ENCODE results near the gene TMEM181. TPM values are rescaled to one million over a fixed set of nuclear protein-coding genes. Genes with fewer than 3 reads are reported as not detected.
"Not testable (repeated sequence)": the region's sequence is repeated elsewhere in the genome, so short reads cannot be mapped to it uniquely, and the experiment has no call there.

Gene TMEM181
- total RNA-seq, 1 experiment from 2014 or later, result 72.9 TPM

GRCh38 chr6:158573542-158573931, 13.6 kb downstream of the TMEM181 start:
- in situ Hi-C loops (cut with HindIII; ENCODE audit: low pct_unique_long_range_greater_than_20kb, low sequenced_read_pairs), result no loop called here
- no peak for DNase-seq (ENCODE audit: low read depth, low spot score)

GRCh38 chr6:158574800-158575199, 14.9 kb downstream of the TMEM181 start:
- no peak for DNase-seq (ENCODE audit: low read depth, low spot score)
- in situ Hi-C loops (cut with HindIII; ENCODE audit: low pct_unique_long_range_greater_than_20kb, low sequenced_read_pairs), result no loop called here

- in situ Hi-C loops (cut with HindIII; ENCODE audit: low pct_unique_long_range_greater_than_20kb, low sequenced_read_pairs), result no loop called here
- DNase-seq (ENCODE audit: low read depth, low spot score), result no peak
Observed at GRCh38 chr6:158575550-158575949, 15.7 kb downstream of the TMEM181 start.

- in situ Hi-C loops (cut with HindIII; ENCODE audit: low pct_unique_long_range_greater_than_20kb, low sequenced_read_pairs), result no loop called here
- peak; percentile 96 for DNase-seq (ENCODE audit: low read depth, low spot score)
Observed at GRCh38 chr6:158584236-158584651, 24.4 kb downstream of the TMEM181 start.

- DNase-seq (ENCODE audit: low read depth, low spot score), result no peak
- in situ Hi-C loops (cut with HindIII; ENCODE audit: low pct_unique_long_range_greater_than_20kb, low sequenced_read_pairs), result no loop called here
Observed at GRCh38 chr6:158586652-158587051, 26.8 kb downstream of the TMEM181 start.

GRCh38 chr6:158589366-158589765, 29.5 kb downstream of the TMEM181 start:
- in situ Hi-C loops (cut with HindIII; ENCODE audit: low pct_unique_long_range_greater_than_20kb, low sequenced_read_pairs), result no loop called here

GRCh38 chr6:158591134-158591809, 31.4 kb downstream of the TMEM181 start:
- in situ Hi-C loops (cut with HindIII; ENCODE audit: low pct_unique_long_range_greater_than_20kb, low sequenced_read_pairs), result no loop called here
- no peak for DNase-seq (ENCODE audit: low read depth, low spot score)

More at GRCh38 chr6:158589366-158589765, 29.5 kb downstream of the TMEM181 start:
- no peak for DNase-seq (ENCODE audit: low read depth, low spot score)

GRCh38 chr6:158591810-158592209, 31.9 kb downstream of the TMEM181 start:
- in situ Hi-C loops (cut with HindIII; ENCODE audit: low pct_unique_long_range_greater_than_20kb, low sequenced_read_pairs), result no loop called here
- no peak for DNase-seq (ENCODE audit: low read depth, low spot score)

GRCh38 chr6:158593670-158594069, 33.8 kb downstream of the TMEM181 start:
- DNase-seq (ENCODE audit: low read depth, low spot score), result no peak
- in situ Hi-C loops (cut with HindIII; ENCODE audit: low pct_unique_long_range_greater_than_20kb, low sequenced_read_pairs), result no loop called here

GRCh38 chr6:158595223-158595622, 35.3 kb downstream of the TMEM181 start:
- DNase-seq (ENCODE audit: low read depth, low spot score), result peak; percentile 31
- in situ Hi-C loops (cut with HindIII; ENCODE audit: low pct_unique_long_range_greater_than_20kb, low sequenced_read_pairs), result no loop called here

GRCh38 chr6:158596861-158597260, 37.0 kb downstream of the TMEM181 start:
- in situ Hi-C loops (cut with HindIII; ENCODE audit: low pct_unique_long_range_greater_than_20kb, low sequenced_read_pairs), result no loop called here
- no peak for DNase-seq (ENCODE audit: low read depth, low spot score)

GRCh38 chr6:158597565-158597964, 37.7 kb downstream of the TMEM181 start:
- in situ Hi-C loops (cut with HindIII; ENCODE audit: low pct_unique_long_range_greater_than_20kb, low sequenced_read_pairs), result no loop called here
- DNase-seq (ENCODE audit: low read depth, low spot score), result no peak

GRCh38 chr6:158599635-158600034, 39.7 kb downstream of the TMEM181 start:
- in situ Hi-C loops (cut with HindIII; ENCODE audit: low pct_unique_long_range_greater_than_20kb, low sequenced_read_pairs), result no loop called here

GRCh38 chr6:158603261-158604047, 43.6 kb downstream of the TMEM181 start:
- DNase-seq (ENCODE audit: low read depth, low spot score), result no peak
- in situ Hi-C loops (cut with HindIII; ENCODE audit: low pct_unique_long_range_greater_than_20kb, low sequenced_read_pairs), result no loop called here

More at GRCh38 chr6:158599635-158600034, 39.7 kb downstream of the TMEM181 start:
- DNase-seq (ENCODE audit: low read depth, low spot score), result no peak

GRCh38 chr6:158604048-158604406, 44.1 kb downstream of the TMEM181 start:
- DNase-seq (ENCODE audit: low read depth, low spot score), result no peak
- in situ Hi-C loops (cut with HindIII; ENCODE audit: low pct_unique_long_range_greater_than_20kb, low sequenced_read_pairs), result no loop called here

GRCh38 chr6:158605266-158605878, 45.5 kb downstream of the TMEM181 start:
- in situ Hi-C loops (cut with HindIII; ENCODE audit: low pct_unique_long_range_greater_than_20kb, low sequenced_read_pairs), result no loop called here
- peak; percentile 87 for DNase-seq (ENCODE audit: low read depth, low spot score)

GRCh38 chr6:158606011-158606410, 46.1 kb downstream of the TMEM181 start:
- DNase-seq (ENCODE audit: low read depth, low spot score); in situ Hi-C loops (cut with HindIII; ENCODE audit: low pct_unique_long_range_greater_than_20kb, low sequenced_read_pairs): not testable (repeated sequence)

GRCh38 chr6:158606935-158607334, 47.0 kb downstream of the TMEM181 start:
- no peak for DNase-seq (ENCODE audit: low read depth, low spot score)
- in situ Hi-C loops (cut with HindIII; ENCODE audit: low pct_unique_long_range_greater_than_20kb, low sequenced_read_pairs), result no loop called here

Data from SK-MEL-5 (cell line).